GM23338 (cell line): ENCODE measurements around the gene DMD.

Source experiments
- CREB1 ChIP-seq: fragments of 250-450 bp; sonication (Bioruptor Pico); IDR thresholded peaks from 2 replicates; pipeline ENCODE4 v1.5.0; 2020; ENCODE audit warnings: low read depth, mild to moderate bottlenecking, moderate library complexity
- EZH2 ChIP-seq: fragments of 200-600 bp; sonication (generic); IDR thresholded peaks from one replicate; pipeline ENCODE4 v1.8.0; 2017; ENCODE audit warnings: antibody characterized with exemption, mild to moderate bottlenecking, low read depth; ENCODE audit not compliant: unreplicated experiment
- EZH2phosphoT487 ChIP-seq: fragments of 200-600 bp; sonication (generic); IDR thresholded peaks from one replicate; pipeline ENCODE4 v1.8.1; 2018; ENCODE audit warnings: antibody characterized with exemption; ENCODE audit not compliant: unreplicated experiment
- JUNB ChIP-seq: IDR thresholded peaks from one replicate; pipeline ENCODE4 v1.6.1; 2016; ENCODE audit warnings: antibody characterized with exemption; ENCODE audit not compliant: unreplicated experiment
- NANOG ChIP-seq: IDR thresholded peaks from 2 replicates; pipeline ENCODE4 v1.6.1; 2016; ENCODE audit warnings: antibody characterized with exemption, borderline replicate concordance
- POLR2AphosphoS5 ChIP-seq: IDR thresholded peaks from 2 replicates; pipeline ENCODE4 v1.6.1; 2016; ENCODE audit warnings: antibody characterized with exemption, low read depth
- STAT1 ChIP-seq: IDR thresholded peaks from one replicate; pipeline ENCODE4 v1.6.1; 2016; ENCODE audit warnings: antibody characterized with exemption; ENCODE audit not compliant: unreplicated experiment
- ZNF114 ChIP-seq: fragments of 250-450 bp; sonication (Bioruptor Pico); IDR thresholded peaks from 2 replicates; pipeline ENCODE4 v1.5.0; 2020; ENCODE audit warnings: mild to moderate bottlenecking, moderate library complexity
- ZNF331 ChIP-seq: fragments of 250-450 bp; sonication (Bioruptor Pico); IDR thresholded peaks from 2 replicates; pipeline ENCODE4 v1.5.0; 2020; ENCODE audit warnings: low read depth, mild to moderate bottlenecking, moderate library complexity
- TF ChIP-seq, protein P1 (sequence below), 2 experiments: fragments of 200-600 bp in 1 of 2; sonication (generic) in 1 of 2; conservative IDR thresholded peaks; 2 replicates each; pipeline versions ENCODE4 v1.5.1 to v1.6.1; 2016 to 2017; ENCODE audit warnings: antibody characterized with exemption in 2 of 2, low read depth in 2 of 2, mild to moderate bottlenecking in 2 of 2, moderate library complexity in 1 of 2
- TF ChIP-seq, protein P2 (sequence below): IDR thresholded peaks from one replicate; pipeline ENCODE4 v1.6.1; 2018; ENCODE audit warnings: antibody characterized with exemption; ENCODE audit not compliant: unreplicated experiment
- TF ChIP-seq, protein P3 (sequence below): IDR thresholded peaks from 2 replicates; pipeline ENCODE4 v1.6.1; 2016; ENCODE audit warnings: antibody characterized with exemption
- TF ChIP-seq, protein P4 (sequence below): fragments of 250-450 bp; sonication (Bioruptor Pico); IDR thresholded peaks from 2 replicates; pipeline ENCODE4 v1.5.0; 2020; ENCODE audit warnings: mild to moderate bottlenecking, moderate library complexity

- TF ChIP-seq, protein P1, sequence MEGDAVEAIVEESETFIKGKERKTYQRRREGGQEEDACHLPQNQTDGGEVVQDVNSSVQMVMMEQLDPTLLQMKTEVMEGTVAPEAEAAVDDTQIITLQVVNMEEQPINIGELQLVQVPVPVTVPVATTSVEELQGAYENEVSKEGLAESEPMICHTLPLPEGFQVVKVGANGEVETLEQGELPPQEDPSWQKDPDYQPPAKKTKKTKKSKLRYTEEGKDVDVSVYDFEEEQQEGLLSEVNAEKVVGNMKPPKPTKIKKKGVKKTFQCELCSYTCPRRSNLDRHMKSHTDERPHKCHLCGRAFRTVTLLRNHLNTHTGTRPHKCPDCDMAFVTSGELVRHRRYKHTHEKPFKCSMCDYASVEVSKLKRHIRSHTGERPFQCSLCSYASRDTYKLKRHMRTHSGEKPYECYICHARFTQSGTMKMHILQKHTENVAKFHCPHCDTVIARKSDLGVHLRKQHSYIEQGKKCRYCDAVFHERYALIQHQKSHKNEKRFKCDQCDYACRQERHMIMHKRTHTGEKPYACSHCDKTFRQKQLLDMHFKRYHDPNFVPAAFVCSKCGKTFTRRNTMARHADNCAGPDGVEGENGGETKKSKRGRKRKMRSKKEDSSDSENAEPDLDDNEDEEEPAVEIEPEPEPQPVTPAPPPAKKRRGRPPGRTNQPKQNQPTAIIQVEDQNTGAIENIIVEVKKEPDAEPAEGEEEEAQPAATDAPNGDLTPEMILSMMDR (conservative IDR thresholded peaks at IDR 0.05; ENCODE audit: low read depth in 2 of 2) = no peak
- no peak for TF ChIP-seq POLR2AphosphoS5
- TF ChIP-seq CREB1 (CRISPR knock-in tag) = no peak
- TF ChIP-seq EZH2 = no peak
- TF ChIP-seq EZH2phosphoT487 = no peak
- no peak for TF ChIP-seq JUNB
- TF ChIP-seq, protein P2, sequence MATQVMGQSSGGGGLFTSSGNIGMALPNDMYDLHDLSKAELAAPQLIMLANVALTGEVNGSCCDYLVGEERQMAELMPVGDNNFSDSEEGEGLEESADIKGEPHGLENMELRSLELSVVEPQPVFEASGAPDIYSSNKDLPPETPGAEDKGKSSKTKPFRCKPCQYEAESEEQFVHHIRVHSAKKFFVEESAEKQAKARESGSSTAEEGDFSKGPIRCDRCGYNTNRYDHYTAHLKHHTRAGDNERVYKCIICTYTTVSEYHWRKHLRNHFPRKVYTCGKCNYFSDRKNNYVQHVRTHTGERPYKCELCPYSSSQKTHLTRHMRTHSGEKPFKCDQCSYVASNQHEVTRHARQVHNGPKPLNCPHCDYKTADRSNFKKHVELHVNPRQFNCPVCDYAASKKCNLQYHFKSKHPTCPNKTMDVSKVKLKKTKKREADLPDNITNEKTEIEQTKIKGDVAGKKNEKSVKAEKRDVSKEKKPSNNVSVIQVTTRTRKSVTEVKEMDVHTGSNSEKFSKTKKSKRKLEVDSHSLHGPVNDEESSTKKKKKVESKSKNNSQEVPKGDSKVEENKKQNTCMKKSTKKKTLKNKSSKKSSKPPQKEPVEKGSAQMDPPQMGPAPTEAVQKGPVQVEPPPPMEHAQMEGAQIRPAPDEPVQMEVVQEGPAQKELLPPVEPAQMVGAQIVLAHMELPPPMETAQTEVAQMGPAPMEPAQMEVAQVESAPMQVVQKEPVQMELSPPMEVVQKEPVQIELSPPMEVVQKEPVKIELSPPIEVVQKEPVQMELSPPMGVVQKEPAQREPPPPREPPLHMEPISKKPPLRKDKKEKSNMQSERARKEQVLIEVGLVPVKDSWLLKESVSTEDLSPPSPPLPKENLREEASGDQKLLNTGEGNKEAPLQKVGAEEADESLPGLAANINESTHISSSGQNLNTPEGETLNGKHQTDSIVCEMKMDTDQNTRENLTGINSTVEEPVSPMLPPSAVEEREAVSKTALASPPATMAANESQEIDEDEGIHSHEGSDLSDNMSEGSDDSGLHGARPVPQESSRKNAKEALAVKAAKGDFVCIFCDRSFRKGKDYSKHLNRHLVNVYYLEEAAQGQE = no peak
- TF ChIP-seq NANOG = no peak
- TF ChIP-seq ZNF114 (CRISPR knock-in tag) = no peak
- TF ChIP-seq STAT1 = no peak
- TF ChIP-seq, protein P3, sequence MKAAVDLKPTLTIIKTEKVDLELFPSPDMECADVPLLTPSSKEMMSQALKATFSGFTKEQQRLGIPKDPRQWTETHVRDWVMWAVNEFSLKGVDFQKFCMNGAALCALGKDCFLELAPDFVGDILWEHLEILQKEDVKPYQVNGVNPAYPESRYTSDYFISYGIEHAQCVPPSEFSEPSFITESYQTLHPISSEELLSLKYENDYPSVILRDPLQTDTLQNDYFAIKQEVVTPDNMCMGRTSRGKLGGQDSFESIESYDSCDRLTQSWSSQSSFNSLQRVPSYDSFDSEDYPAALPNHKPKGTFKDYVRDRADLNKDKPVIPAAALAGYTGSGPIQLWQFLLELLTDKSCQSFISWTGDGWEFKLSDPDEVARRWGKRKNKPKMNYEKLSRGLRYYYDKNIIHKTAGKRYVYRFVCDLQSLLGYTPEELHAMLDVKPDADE = no peak
- TF ChIP-seq, protein P4, sequence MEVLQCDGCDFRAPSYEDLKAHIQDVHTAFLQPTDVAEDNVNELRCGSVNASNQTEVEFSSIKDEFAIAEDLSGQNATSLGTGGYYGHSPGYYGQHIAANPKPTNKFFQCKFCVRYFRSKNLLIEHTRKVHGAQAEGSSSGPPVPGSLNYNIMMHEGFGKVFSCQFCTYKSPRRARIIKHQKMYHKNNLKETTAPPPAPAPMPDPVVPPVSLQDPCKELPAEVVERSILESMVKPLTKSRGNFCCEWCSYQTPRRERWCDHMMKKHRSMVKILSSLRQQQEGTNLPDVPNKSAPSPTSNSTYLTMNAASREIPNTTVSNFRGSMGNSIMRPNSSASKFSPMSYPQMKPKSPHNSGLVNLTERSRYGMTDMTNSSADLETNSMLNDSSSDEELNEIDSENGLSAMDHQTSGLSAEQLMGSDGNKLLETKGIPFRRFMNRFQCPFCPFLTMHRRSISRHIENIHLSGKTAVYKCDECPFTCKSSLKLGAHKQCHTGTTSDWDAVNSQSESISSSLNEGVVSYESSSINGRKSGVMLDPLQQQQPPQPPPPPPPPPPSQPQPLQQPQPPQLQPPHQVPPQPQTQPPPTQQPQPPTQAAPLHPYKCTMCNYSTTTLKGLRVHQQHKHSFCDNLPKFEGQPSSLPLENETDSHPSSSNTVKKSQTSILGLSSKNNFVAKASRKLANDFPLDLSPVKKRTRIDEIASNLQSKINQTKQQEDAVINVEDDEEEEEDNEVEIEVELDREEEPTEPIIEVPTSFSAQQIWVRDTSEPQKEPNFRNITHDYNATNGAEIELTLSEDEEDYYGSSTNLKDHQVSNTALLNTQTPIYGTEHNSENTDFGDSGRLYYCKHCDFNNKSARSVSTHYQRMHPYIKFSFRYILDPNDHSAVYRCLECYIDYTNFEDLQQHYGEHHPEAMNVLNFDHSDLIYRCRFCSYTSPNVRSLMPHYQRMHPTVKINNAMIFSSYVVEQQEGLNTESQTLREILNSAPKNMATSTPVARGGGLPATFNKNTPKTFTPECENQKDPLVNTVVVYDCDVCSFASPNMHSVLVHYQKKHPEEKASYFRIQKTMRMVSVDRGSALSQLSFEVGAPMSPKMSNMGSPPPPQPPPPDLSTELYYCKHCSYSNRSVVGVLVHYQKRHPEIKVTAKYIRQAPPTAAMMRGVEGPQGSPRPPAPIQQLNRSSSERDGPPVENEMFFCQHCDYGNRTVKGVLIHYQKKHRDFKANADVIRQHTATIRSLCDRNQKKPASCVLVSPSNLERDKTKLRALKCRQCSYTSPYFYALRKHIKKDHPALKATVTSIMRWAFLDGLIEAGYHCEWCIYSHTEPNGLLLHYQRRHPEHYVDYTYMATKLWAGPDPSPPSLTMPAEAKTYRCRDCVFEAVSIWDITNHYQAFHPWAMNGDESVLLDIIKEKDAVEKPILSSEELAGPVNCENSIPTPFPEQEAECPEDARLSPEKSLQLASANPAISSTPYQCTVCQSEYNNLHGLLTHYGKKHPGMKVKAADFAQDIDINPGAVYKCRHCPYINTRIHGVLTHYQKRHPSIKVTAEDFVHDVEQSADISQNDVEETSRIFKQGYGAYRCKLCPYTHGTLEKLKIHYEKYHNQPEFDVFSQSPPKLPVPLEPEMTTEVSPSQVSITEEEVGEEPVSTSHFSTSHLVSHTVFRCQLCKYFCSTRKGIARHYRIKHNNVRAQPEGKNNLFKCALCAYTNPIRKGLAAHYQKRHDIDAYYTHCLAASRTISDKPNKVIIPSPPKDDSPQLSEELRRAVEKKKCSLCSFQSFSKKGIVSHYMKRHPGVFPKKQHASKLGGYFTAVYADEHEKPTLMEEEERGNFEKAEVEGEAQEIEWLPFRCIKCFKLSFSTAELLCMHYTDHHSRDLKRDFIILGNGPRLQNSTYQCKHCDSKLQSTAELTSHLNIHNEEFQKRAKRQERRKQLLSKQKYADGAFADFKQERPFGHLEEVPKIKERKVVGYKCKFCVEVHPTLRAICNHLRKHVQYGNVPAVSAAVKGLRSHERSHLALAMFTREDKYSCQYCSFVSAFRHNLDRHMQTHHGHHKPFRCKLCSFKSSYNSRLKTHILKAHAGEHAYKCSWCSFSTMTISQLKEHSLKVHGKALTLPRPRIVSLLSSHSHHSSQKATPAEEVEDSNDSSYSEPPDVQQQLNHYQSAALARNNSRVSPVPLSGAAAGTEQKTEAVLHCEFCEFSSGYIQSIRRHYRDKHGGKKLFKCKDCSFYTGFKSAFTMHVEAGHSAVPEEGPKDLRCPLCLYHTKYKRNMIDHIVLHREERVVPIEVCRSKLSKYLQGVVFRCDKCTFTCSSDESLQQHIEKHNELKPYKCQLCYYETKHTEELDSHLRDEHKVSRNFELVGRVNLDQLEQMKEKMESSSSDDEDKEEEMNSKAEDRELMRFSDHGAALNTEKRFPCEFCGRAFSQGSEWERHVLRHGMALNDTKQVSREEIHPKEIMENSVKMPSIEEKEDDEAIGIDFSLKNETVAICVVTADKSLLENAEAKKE (CRISPR knock-in tag) = no peak
- no peak for TF ChIP-seq ZNF331 (CRISPR knock-in tag)
These were observed 343.4 kb downstream of the DMD start for GRCh38 chrX:32867781-32868523.
